ENCODE measurements around the gene CCDC88C.

DNA sequence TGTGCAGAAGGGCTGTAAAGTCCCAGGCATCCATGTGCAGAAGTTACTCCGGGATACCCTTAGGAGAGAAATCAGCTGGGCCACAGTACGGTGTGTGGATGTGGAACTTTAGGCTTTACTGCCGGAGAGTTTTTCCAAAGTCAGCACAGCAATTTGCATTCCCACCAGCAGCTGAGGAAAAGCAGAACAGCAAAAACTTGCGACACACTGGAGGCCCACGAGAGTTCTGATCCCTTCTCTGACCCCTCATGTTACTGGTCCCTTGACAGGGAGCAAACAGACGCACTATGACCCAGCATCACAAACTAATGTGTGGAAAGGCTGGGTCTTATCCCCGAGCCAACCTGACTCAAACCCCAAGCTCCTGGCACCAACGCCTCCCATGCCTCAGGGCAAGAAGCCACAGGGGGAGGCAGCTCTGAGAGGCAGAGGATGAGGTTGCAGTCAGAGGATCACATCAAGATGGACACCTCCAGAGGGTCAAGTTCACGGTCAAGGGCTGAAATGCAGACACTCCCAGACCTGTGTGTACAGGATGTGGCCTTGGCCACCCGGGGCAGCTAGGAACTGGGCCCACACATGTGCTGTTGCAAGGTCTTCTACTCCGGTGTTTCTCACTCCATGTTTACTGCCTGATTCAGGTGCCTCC lies 38.6 kb downstream of the CCDC88C start:
- TF ChIP-seq, protein P1, sequence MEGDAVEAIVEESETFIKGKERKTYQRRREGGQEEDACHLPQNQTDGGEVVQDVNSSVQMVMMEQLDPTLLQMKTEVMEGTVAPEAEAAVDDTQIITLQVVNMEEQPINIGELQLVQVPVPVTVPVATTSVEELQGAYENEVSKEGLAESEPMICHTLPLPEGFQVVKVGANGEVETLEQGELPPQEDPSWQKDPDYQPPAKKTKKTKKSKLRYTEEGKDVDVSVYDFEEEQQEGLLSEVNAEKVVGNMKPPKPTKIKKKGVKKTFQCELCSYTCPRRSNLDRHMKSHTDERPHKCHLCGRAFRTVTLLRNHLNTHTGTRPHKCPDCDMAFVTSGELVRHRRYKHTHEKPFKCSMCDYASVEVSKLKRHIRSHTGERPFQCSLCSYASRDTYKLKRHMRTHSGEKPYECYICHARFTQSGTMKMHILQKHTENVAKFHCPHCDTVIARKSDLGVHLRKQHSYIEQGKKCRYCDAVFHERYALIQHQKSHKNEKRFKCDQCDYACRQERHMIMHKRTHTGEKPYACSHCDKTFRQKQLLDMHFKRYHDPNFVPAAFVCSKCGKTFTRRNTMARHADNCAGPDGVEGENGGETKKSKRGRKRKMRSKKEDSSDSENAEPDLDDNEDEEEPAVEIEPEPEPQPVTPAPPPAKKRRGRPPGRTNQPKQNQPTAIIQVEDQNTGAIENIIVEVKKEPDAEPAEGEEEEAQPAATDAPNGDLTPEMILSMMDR (IDR thresholded peaks at IDR 0.05; ENCODE audit: insufficient read depth, low read depth, low read length) = no peak
- TF ChIP-seq EZH2 (IDR thresholded peaks at IDR 0.05; ENCODE audit: insufficient read depth, low read length) = no peak
